ENCODE results near the gene FBXL7.

Gene FBXL7

DNA sequence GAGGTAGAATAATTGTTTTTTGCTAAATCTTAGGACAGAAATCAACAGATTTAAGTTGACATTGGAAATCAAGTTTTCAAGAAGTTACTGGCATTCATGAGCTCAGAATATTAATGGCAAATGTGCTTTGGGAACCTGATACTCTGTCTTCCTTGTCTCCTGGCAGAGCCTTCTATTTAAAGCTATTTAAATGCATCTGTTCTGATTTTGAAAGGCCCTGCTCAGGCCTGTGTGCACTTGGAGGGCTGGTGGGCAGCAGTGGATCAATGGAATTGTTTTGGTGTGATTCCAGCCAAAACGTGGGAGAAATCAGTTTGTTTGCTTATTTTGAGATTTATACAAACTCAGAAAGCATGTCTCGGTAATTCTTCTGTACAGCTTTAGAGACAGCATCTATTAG is 38.5 kb downstream of the FBXL7 start:
- DNase-seq (ENCODE audit: low read depth in 1 of 2, low spot score in 1 of 2): no peak

DNA sequence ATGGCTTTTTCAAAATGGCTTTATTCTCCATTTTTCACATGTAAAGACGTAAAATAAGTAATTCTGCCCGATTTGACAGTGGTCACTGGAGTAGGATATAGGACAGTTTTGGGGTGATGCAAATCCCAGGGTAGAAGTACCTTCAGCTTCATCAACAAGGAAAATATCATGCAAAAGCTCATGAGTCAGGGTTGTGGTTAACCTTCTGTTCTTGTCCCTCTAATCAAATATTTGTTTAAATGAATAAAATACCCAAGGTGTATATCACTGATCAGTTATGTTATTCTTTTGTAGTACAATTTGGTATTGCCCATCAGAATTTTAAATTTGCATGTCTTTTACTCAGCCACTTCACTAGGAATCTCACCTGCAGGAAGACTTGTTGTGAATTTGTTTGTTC is 40.0 kb downstream of the FBXL7 start:
- no peak for DNase-seq (ENCODE audit: low read depth in 1 of 2, low spot score in 1 of 2)

DNA sequence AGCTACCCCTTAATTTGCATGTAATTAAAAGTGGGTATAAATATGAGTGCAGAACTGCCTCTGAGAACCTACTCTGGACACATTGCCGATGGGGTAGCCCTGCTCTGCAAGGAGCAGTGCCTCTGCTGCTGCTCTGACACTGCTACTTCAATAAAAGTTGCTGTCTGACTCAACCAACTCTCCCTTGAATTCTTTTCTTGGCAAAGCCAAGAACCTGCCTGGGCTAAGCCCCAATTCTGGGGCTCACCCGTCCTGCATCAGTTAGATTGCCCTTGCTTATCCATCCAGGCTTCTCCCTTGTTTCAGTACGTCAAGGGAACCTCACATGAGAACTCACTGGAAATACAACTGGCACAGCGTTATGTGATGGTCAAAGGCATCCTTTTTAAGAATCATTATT is 44.1 kb downstream of the FBXL7 start:
- DNase-seq (ENCODE audit: low read depth in 1 of 2, low spot score in 1 of 2): no peak

DNA sequence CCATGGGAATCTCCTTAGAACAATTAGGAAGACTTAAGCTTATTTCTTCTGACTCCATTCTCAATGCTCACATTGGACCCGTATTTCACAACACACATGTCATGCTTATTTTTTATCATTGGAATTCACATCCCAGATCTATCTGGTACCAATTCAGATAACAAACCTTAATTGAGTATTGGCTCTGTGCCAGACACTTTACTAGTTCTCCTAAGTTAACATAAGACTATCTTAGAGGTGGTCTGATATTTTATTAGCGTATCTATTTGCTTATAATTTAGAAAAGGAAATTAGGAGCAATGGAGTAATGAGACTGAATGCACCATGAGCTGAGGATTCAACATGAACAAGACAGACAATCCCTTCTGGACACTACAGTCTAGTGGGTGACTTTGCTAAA is 45.1 kb downstream of the FBXL7 start:
- DNase-seq (ENCODE audit: low read depth in 1 of 2, low spot score in 1 of 2): no peak

DNA sequence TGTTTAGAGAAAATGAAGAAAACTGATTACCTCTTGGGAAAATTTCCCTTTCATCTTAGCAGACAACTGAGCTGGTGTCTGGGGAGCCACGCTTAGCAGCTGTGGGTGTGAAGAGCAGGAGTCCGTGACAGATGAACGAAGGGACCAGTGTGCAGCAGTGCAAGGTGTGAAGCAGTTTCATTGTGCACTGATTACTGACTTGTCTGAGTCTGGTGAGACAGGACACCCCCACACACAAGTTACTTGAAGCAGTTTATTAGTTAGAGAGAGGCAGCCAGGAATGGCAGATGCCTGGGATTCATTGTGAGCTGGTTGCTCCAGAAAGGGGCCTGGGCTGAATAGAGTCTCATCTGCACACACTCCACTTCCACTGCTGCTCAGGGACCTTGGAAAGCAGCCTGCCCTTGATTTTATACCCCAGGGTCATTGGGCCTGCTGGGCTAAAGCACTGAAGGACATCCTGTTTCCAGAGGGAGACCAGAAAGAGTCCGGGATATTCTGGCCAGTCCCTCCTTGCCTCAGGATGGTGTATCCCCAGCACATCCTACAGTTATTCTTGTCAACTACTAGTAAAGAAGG is 47.4 kb downstream of the FBXL7 start:
- no peak for DNase-seq (ENCODE audit: low read depth in 1 of 2, low spot score in 1 of 2)

DNA sequence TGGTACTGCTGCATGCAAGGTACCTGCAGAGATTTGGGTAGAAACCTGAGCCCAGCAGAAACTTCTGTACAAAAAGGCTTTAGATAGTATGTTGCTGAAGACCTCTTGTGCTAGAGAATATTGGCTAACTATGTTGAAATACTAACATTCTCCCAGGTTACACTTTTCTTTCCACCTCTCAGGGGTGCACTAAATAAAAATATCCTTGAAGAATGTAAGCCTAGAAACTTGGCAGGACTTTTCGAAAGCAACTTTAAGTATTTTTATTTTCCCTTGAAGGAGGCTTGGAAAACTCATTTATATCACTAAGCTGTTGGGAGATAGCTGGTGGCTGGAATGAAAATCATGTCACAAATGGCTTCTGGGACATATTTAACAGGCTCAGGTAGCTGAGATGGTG is 50.0 kb downstream of the FBXL7 start:
- DNase-seq (ENCODE audit: low read depth in 1 of 2, low spot score in 1 of 2): no peak

DNA sequence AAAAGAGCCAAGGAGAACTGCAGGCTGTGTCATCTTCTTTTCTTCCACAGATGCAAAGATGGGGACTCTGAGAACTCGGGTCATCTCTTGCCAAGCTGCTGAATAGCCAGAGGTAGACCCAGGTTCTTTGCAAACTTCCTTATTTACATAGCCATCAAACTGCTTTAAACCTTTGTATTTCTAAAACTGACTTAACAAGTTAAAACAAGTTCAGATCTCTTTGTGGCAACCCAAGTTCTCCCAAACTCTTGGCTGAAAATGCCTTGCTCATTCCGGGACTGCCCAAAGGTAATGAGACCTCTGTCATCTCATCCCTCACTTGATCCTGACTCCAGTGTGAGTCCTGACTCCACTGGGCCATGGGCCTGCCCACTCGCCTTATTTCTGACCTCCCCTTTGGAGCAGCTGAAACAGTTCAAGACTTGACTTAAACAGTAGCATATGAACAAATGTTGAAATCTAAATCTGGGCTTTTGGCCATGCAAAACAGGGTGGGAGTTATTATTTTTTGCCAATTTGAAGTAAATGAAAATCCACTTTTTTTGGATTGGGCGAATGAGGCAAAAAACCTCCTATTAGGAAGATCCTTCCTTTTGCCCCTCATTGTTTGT is 50.6 kb downstream of the FBXL7 start:
- DNase-seq (ENCODE audit: low read depth in 1 of 2, low spot score in 1 of 2): no peak

DNA sequence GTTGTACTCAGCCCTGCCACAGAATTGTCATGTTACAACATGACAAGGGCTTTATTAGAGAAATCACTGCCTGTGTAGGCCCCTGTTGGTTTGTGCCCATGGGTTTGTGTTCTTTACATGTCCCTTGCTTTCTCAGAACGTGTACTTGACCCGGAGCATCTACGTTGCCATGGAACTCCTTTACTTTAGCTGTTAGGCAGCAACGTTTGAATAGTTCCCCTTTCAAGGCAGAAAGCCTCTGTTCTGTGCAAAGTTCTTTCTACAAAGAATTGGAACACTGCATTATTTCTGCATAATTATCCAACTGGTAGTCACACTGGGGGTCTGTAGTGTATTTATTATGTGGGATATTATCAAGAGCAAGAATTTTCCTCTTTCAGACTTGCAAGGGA is 51.1 kb downstream of the FBXL7 start:
- no peak for DNase-seq (ENCODE audit: low read depth in 1 of 2, low spot score in 1 of 2)

DNA sequence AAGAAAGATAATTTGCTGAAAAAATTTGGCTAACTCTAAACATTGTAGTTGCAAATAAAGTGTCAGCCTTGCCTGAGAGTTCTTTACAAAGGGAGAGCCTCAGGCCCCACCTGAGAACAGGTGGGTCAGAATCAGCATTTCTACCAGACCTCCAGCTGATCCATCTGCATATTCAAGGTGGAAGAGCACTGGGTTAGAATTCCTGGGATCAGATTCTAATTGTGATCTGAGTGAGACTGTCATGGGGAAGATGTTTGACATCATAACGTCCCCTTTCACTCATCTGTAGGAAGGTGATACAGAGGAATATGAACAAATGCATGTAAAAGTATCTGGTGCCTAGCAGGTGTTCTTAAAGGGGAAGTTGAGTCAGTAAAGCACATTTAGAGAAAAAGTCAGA is 54.6 kb downstream of the FBXL7 start:
- no peak for DNase-seq (ENCODE audit: low read depth in 1 of 2, low spot score in 1 of 2)

DNA sequence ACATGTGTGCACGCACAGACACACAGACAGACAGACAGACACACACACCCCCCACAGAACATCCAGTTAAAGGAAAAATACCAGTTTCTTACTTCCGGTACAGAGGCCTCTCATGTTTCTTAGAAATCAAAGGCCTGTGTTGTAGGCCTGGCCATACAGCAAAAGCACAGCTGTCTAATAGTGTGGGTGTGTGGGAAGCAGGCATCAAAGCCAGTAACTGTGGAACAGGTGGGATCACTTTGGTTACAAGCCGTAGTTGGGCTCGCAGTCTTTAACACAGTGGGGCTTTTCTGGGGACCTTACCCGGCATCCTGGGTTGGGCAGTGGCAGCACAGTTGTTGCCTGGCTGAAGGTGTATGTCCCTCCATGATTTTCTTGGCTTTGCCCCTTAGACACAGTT is 55.2 kb downstream of the FBXL7 start:
- DNase-seq (ENCODE audit: low read depth in 1 of 2, low spot score in 1 of 2): no peak

DNA sequence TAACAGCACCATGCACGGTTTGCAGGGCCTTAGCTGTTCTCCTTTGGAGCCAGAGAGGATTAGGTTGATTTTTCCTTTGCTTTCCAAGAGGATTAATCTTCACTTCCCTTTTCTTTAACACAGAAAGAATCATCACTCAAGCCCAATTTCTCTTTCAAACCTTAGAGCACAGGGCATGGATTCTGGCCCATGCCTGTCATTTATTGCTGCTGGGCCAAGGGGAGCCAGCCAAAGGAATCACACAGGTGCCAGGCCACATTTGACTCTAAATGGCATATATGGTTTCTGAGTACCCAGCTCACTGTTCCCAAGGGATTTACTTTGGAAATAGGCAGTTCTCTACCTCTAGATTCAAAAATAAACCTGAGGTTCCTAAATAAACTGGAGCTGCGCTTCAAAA is 58.3 kb downstream of the FBXL7 start:
- no peak for DNase-seq (ENCODE audit: low read depth in 1 of 2, low spot score in 1 of 2)

DNA sequence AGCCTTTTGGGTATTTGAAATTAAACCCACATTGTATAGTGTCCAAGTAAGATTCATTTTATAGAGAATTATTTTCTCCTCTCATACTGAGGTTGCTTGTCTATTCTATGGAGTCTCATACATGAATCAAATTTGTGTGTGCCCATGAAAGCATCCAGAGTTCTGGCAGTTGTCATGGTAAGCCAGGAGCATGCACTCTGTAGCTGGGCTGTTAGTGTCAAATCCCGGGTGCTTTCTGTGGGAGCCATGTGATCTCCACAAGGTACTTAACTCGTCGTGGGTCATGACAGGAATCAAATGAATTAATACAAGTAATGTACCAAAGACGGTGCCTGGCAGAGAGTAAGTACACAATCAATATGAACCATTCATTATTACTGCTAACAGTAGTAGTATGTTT is 58.7 kb downstream of the FBXL7 start:
- no peak for DNase-seq (ENCODE audit: low read depth in 1 of 2, low spot score in 1 of 2)

DNA sequence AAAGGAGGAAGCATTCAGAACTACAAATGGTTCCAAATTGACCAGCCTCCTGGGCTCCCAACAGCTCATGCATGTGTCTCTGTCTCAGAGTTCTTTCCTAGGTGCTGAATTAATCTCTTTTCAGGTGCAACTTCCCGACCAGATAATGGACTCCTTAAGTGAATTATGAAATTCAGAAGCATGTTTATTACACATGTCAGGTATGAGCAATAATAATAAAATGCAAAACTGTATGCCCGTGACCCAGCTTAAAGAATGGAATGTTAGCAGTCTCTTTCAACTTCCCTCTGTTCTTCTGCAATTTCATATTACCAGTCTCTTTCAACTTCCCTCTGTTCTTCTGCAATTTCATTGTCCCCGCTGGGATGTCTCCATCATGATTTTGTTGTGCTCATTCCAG is 60.4 kb downstream of the FBXL7 start:
- DNase-seq (ENCODE audit: low read depth in 1 of 2, low spot score in 1 of 2): no peak

DNA sequence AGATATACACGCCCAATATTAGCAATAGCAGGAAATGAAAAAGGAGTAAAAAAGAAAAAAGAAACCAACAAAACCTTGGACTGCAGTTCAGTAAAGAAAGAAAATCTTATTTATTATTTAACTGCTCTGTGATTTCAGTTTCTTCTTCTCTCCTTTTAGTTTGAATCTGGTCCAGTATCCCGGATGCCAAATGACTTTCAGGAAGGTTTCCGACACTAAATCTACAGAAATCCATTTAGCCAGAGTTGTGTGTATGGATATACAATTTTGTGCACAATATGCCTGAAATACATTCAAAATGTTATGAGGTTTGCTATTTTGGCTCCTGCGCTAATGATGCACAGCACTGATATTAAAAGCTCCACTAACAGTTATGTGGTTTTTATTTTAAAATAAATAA is 64.5 kb downstream of the FBXL7 start:
- DNase-seq (ENCODE audit: low read depth in 1 of 2, low spot score in 1 of 2): no peak

DNA sequence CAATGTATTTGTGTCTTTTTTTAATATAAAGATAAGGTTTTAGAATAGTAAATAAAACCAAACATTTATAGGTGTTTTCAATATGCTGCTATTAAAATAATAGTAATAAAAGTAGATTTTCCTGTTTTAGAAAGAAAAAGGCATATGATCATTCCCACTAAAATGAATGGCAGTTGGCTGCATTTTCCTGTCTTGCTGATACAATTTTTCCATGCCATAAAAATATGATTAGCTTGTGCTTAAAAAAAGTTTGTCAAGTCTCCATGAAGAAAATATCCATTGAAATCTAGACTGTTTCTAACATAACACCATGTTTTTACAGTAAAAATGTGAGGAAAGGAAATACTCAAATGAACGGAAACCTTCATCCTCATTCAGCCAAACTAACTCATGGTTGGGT is 65.0 kb downstream of the FBXL7 start:
- DNase-seq (ENCODE audit: low read depth in 1 of 2, low spot score in 1 of 2): no peak

DNA sequence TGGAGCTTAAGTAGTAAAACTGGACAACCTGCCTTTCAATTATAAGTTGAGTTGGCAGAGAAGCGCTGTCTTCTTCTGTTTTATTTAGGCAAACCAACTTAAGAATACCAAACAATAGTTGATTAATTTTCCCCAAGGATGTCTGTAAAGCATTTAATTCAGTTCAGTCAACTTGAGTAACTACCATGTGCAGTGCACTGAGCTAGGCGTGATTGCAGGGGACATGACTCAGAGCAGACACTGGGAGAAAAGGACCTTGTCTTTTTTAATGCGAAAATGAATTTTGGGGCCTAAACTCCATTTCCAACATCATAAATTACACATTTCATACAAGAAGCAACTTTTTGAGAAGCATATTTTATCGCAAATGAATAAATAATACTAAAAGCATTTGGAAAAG is 66.3 kb downstream of the FBXL7 start:
- no peak for DNase-seq (ENCODE audit: low read depth in 1 of 2, low spot score in 1 of 2)

DNA sequence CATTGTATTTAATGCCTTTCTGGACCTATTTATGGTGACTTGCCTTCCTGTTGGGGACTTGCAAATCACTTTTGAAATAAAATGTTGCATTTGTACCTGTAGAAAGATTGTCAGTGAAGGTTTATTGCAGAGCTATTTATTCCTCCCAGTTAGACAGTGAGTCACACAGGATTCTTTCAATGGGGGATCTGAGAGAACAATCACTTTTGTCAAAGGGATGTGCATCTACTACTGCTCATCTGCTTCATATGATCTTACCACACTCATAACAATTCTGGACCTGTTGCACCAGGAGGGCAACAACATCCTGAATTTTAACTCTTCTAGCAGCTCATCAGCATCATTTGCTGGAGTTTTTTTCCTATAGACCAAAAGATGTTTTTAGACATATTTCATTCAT is 66.8 kb downstream of the FBXL7 start:
- DNase-seq (ENCODE audit: low read depth in 1 of 2, low spot score in 1 of 2): no peak

DNA sequence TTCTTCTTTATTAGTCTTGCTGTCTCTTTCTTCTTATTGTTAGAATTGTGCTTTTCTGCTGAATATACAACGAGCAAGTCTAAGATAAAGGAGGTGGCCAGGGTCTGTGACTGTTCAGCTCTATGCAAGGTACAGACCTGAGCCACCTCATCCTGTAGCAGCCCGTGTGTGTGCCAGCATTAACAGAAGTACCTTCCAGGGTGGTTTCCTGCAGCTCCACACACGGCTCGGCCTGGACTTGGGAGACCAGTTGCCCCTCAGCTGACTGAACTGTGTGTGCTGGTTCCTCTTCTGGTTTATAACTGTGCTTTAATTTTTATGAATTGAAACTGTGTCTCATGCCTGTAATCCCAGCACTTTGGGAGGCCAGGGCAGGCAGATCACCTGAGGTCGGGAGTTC is 70.5 kb downstream of the FBXL7 start:
- no peak for DNase-seq (ENCODE audit: low read depth in 1 of 2, low spot score in 1 of 2)

DNA sequence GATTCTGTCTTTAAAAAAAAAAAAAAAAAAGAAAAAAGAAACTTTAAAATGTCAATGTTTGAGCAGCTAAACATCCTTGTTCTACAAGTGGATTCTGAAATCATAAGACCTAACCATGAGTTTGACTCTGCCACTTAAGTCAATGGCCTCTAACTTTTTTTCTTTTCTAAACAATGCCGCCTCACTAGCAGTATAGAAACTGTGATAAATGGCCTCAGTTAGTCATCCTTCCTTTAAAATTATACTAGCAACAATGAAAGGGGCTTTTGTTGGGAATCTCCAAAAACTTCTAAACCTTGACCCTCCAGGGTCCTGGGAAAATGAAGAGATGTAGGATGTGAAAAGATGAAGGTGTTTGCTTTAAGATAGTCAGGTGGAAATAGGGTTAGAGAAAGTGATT is 71.1 kb downstream of the FBXL7 start:
- no peak for DNase-seq (ENCODE audit: low read depth in 1 of 2, low spot score in 1 of 2)

DNA sequence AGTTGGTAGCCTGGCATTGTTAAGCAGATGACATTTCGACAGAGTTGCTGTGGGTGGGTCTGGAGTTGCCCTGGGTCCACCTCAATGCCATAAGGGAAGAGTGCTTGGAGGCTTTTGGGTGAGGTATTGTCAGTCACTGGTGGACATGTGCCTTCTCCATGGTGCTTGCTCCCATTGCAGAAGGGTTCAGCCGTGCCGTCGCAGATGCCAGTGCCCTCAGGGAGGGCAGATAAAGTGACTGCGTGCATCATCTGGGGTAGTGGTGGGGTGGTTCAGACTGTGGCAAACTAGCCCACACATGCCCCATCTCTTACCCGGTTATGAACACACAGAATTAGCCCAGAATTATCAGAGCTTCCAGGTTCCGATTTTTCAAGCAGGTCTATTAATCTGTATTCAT is 71.6 kb downstream of the FBXL7 start:
- DNase-seq (ENCODE audit: low read depth in 1 of 2, low spot score in 1 of 2): no peak

DNA sequence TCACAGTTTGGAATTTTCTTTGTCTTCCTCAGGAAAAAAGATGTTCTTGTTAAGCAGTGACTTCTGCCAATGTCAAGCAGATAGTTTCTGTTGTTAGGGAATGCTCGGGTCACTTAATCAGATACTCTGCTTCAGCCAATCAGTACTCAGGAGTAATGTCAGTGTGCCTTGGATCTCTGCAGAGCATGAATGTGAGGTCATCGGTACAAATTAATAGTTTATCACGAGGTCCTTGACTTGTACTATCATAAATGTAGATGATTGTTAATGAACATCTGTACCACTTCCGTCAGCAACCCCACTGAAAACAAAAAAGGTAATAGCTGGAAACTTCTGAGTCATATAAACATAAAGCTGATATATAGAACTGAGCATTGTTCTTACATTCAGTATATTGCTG is 73.6 kb downstream of the FBXL7 start:
- DNase-seq (ENCODE audit: low read depth in 1 of 2, low spot score in 1 of 2): no peak

DNA sequence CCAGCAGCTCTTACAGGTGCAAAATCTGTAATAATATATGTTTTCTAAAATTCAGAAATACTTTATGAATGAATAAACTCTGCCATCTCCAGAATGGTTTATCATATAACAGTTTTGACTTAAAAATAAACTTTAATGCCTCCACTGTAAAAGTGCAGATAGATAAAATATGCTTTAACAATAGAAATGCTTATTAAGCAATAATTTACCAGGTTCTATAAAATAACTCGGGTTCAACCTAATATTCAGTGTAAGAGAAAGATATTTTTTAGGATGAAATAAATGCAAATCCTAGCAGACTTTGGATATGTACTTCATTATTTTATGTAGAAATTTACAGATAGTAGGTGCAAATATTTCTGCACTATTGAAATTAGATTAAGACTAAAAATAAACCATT is 74.1 kb downstream of the FBXL7 start:
- no peak for DNase-seq (ENCODE audit: low read depth in 1 of 2, low spot score in 1 of 2)

DNA sequence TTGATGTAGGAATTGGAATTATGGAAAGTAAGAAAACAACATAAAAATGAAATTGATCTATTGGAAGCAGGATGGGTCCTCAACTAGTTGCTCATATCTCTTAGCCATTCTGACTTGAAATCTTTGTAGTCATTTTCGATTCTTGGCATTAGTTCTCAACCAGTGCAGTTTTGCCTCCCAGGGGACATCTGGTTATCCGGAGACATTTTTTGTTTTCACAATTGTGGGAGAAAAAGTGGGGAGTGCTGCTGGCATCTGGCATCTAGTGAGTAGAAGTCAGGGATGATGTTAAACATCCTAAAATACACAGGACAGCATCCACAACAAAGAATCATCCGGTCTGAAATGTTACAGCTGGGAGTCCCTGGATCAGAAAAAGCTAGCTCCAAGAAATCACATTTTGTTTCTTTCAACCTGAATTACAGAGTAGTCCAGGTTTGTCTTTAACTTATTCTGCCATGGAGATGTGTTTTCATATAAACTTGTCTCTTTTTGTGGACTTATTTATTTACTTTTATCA is 74.9 kb downstream of the FBXL7 start:
- DNase-seq (ENCODE audit: low read depth in 1 of 2, low spot score in 1 of 2): no peak

All from activated CD4-positive, alpha-beta T cell treated with anti-CD3 and anti-CD28 coated beads, Interleukin-2, amount 50 U/mL, for 24 hours (primary cell).